Esophagus muscularis mucosa (tissue), 4 donors: ENCODE data around the gene GUSB. TPM values are rescaled to one million over a fixed set of nuclear protein-coding genes. Genes with fewer than 3 reads are reported as not detected.

Experiments used
- DNase-seq: peaks from one replicate; pipeline ENCODE4 v3.0.0-alpha.2; 2017; ENCODE audit errors: extremely low spot score
- H3K27ac ChIP-seq, 4 donors: fragments of 200-600 bp; sonication (generic); replicated peaks in 1 of 4; 1 replicate in 3 of 4; 2 replicates in 1 of 4; pipeline ENCODE4 v1.5.1; 2016 to 2019; ENCODE audit warnings: mild to moderate bottlenecking in 1 of 4
- H3K27me3 ChIP-seq, 4 donors: fragments of 200-600 bp; sonication (generic); one replicate each; pipeline versions ENCODE4 v1.5.1 to v1.6.0; 2016 to 2019
- H3K36me3 ChIP-seq, 4 donors: fragments of 200-600 bp; sonication (generic); one replicate each; pipeline ENCODE4 v1.5.1; 2016 to 2019
- H3K4me1 ChIP-seq, 4 donors: fragments of 200-600 bp; sonication (generic); one replicate each; pipeline ENCODE4 v1.5.1; 2016 to 2019
- H3K4me3 ChIP-seq, 4 donors: fragments of 200-600 bp; sonication (generic); 1 replicate in 2 of 4; 2 replicates in 2 of 4; pipeline ENCODE4 v1.5.1; 2016 to 2019; ENCODE audit warnings: mild to moderate bottlenecking in 4 of 4, moderate library complexity in 1 of 4
- H3K9me3 ChIP-seq, 4 donors: fragments of 200-600 bp; sonication (generic); 1 replicate in 3 of 4; 2 replicates in 1 of 4; pipeline ENCODE4 v1.5.1; 2016 to 2019
- EP300 ChIP-seq: sonication (generic); formaldehyde crosslinking; IDR thresholded peaks from one replicate; pipeline ENCODE4 v1.6.1; 2017; ENCODE audit warnings: antibody characterized with exemption
- POLR2A ChIP-seq: fragments of 450-650 bp; IDR thresholded peaks from one replicate; pipeline ENCODE4 v1.6.1; 2017; ENCODE audit warnings: antibody characterized with exemption, moderate library complexity, mild to moderate bottlenecking, low read depth
- POLR2AphosphoS5 ChIP-seq, 2 donors: sonication (generic); formaldehyde crosslinking; IDR thresholded peaks; one replicate each; pipeline ENCODE4 v1.6.1; 2017; ENCODE audit warnings: antibody characterized with exemption in 2 of 2
- WGBS: methylation state at CpG from one replicate; pipeline ENCODE4 v1.1.5; 2018; 5-methylcytosine and 5-hydroxymethylcytosine counted together
- intact Hi-C: fragments of 100-400 bp; cut with DNase I; formaldehyde crosslinking; loops from one replicate; pipeline ENCODE4 v1.15.1; 2023
- total RNA-seq, 4 donors: library from RNA; depleted of rRNA; stranded (reverse); fragments of >200 nt; gene quantifications; one replicate each; pipeline versions ENCODE4 v1.1.0 to v1.2.1, GENCODE V29; 2016
- TF ChIP-seq, protein P1 (sequence below), 3 experiments: fragments of 200-600 bp in 2 of 3; fragments of 450-650 bp in 1 of 3; sonication (generic) in 2 of 3; IDR thresholded peaks; one replicate each; pipeline ENCODE4 v1.5.1; 2017 to 2019; ENCODE audit warnings: antibody characterized with exemption in 3 of 3, mild to moderate bottlenecking in 2 of 3, moderate library complexity in 1 of 3

GUSB gene
- total RNA-seq, 4 donors from 2014 or later, result 16.2 to 19.0 (median 17.3) TPM

DNA sequence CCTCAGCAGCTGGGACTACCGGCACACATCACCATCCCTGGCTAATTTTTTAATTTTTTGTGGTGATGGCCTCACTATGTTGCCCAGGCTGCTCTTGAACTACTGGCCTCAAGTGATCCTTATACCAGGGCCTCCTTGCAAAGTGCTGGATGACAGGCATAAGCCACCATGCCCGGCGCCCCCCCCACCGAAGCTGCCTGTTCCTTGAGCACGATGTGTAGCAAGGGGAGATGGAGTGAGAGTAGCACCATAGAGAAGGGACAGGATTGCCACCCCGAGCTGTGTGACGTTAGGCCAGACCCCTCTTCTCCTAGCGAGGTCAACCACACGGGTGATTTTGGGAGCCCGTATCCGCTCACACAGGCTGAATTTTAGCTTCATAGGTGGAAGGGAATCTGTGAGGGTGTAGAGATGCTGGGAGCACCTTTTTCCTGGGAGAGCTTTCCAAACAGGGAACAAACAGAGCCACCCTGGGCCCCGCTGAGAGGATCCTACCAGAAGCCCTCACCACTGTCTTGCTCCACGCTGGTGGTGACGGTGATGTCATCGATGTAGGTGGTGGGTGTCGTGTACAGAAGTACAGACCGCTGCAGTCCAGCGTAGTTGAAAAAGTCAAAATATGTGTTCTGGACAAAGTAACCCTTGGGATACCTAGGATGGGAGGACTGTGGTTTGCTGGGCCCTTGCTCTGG, 3.0 kb downstream of the GUSB start:
- H3K27me3 ChIP-seq, result no peaks in the 10 kb centered on the region
- H3K4me3 ChIP-seq, result no peak overlapping the region
- intact Hi-C loops, result no loop called here
- DNase-seq, result no peak
- 89% methylated on average over 14 of the region's 18 CpGs for WGBS
- H3K4me1 ChIP-seq, result peaks cover 19 to 34% (median 27%) of the 10 kb centered on the region in 4 donors
- H3K27ac ChIP-seq, result no peak overlapping the region
- TF ChIP-seq EP300 (no peak), POLR2AphosphoS5 (IDR thresholded peaks at IDR 0.05) (no peak), POLR2A (no peak)
- TF ChIP-seq, protein P1, sequence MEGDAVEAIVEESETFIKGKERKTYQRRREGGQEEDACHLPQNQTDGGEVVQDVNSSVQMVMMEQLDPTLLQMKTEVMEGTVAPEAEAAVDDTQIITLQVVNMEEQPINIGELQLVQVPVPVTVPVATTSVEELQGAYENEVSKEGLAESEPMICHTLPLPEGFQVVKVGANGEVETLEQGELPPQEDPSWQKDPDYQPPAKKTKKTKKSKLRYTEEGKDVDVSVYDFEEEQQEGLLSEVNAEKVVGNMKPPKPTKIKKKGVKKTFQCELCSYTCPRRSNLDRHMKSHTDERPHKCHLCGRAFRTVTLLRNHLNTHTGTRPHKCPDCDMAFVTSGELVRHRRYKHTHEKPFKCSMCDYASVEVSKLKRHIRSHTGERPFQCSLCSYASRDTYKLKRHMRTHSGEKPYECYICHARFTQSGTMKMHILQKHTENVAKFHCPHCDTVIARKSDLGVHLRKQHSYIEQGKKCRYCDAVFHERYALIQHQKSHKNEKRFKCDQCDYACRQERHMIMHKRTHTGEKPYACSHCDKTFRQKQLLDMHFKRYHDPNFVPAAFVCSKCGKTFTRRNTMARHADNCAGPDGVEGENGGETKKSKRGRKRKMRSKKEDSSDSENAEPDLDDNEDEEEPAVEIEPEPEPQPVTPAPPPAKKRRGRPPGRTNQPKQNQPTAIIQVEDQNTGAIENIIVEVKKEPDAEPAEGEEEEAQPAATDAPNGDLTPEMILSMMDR (IDR thresholded peaks at IDR 0.05), result no peak
- H3K9me3 ChIP-seq, result no peaks in the 10 kb centered on the region
- H3K36me3 ChIP-seq, result peaks cover 17 to 64% (median 49%) of the 10 kb centered on the region in 4 donors

DNA sequence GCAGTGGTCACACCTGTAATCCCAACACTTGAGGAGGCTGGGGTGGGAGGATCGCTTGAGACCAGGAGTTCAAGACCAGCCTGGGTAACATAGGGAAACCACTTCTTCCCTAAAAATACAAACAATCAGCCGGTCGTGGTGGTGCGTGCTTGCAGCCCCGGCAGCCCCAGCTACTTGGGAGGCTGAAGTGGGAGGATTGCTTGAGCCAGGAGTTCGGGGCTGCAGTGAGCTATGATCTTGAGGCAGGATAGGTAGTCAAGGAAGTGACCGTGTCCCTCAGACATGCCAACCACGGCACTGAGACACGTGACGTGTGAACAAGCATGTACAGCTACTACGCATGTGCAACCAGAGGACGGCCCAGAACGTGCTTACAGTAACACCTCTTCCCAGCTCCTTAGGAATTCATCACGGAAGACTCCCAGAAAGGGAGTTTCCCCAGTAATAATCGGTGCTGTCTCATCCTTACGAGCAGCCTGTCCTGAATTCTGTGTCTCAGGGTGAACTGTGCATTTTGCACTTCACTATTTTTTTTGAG, 5.3 kb downstream of the GUSB start:
- 93% methylated on average over 16 of the region's 16 CpGs for WGBS
- Histone ChIP-seq H3K9me3 (no peaks in the 10 kb centered on the region), H3K27me3 (no peaks in the 10 kb centered on the region), H3K4me1 (peaks cover 14 to 24% (median 19%) of the 10 kb centered on the region in 4 donors), H3K36me3 (peaks cover 34 to 87% (median 72%) of the 10 kb centered on the region in 4 donors), H3K4me3 (no peak overlapping the region), H3K27ac (no peak overlapping the region)
- intact Hi-C loops, result no loop called here
- TF ChIP-seq, protein P1 (IDR thresholded peaks at IDR 0.05), result no peak
- TF ChIP-seq EP300, result no peak
- TF ChIP-seq POLR2A, result no peak
- no peak for TF ChIP-seq POLR2AphosphoS5 (IDR thresholded peaks at IDR 0.05)
- DNase-seq, result no peak

DNA sequence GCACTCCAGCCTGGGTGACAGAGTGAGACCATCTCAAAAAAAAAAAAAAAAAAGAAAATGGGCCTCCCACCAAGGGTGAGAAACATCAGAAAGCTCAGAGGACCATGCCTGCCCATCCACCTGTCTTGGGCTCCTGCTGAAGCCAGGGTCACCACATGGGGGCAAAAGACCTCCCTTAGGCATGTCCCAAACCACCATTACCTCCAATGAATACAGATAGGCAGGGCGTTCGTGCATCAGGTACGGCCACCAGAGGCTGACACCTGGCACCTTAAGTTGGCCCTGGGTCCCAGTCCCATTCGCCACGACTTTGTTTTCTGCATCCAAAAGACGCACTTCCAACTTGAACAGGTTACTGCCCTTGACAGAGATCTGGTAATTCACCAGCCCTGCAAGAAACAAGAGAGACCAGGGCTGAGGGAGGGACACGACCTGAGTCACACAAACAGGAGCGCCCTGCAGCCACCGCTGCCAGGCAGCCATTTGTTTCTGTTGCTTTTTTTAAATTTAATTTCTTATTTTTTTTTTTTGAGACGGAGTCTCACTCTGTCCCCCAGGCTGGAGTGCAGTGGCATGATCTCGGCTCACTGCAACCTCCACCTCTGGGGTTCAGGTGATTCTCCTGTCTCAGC, 6.1 kb downstream of the GUSB start:
- no peak overlapping the region for H3K4me3 ChIP-seq
- 96% methylated on average over 11 of the region's 11 CpGs for WGBS
- TF ChIP-seq, protein P1 (IDR thresholded peaks at IDR 0.05), result no peak
- no peak for TF ChIP-seq POLR2AphosphoS5 (IDR thresholded peaks at IDR 0.05)
- TF ChIP-seq POLR2A, result no peak
- TF ChIP-seq EP300, result no peak
- H3K36me3 ChIP-seq, result peaks cover 39 to 95% (median 80%) of the 10 kb centered on the region in 4 donors
- DNase-seq, result no peak
- intact Hi-C loops, result no loop called here
- H3K4me1 ChIP-seq, result peaks cover 9 to 16% (median 13%) of the 10 kb centered on the region in 4 donors
- H3K27ac ChIP-seq, result no peak overlapping the region
- no peaks in the 10 kb centered on the region for H3K9me3 ChIP-seq
- H3K27me3 ChIP-seq, result no peaks in the 10 kb centered on the region

DNA sequence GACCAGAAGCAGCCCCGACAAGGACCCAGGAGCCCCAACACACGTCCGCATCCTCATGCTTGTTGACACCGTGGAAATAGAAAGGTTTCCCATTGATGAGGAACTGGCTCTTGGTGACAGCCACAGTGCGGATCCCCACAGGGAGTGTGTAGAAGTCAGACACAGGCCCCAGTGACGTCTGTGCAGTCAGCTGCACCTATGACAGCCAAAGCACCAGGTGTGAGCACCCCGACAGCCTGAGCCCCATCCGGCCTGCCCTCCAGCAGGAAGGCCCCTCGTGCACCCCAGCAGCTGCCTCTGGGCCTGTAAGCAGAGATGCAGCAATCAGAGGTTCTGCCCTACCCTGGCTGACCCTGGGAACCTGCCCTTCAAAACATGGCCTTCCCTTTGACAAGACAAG, 7.1 kb downstream of the GUSB start:
- Histone ChIP-seq H3K27me3 (no peaks in the 10 kb centered on the region), H3K36me3 (peaks cover 48 to 100% (median 86%) of the 10 kb centered on the region in 4 donors), H3K9me3 (no peaks in the 10 kb centered on the region), H3K4me1 (peaks cover 0 to 6% (median 2%) of the 10 kb centered on the region in 4 donors), H3K4me3 (no peak overlapping the region), H3K27ac (no peak overlapping the region)
- 81% methylated on average over 8 of the region's 9 CpGs for WGBS
- TF ChIP-seq POLR2A (no peak), POLR2AphosphoS5 (IDR thresholded peaks at IDR 0.05) (no peak), EP300 (no peak)
- TF ChIP-seq, protein P1 (IDR thresholded peaks at IDR 0.05), result no peak
- intact Hi-C loops, result no loop called here
- no peak for DNase-seq
